NCI-H187 (cell line): Measurements from ENCODE around the gene PRC1.

Source experiments
- DNase-seq, 2 experiments: peaks; one replicate each; lab custom pipeline; 2025; lab: John Stamatoyannopoulos, UW

Gene PRC1

GRCh38 chr15:90955624-90956273 lies 38.6 kb downstream of the PRC1 start:
- peak in 1 of 2 experiments; percentile 11 for DNase-seq

- DNase-seq: peak; percentile 70 to 81
Measured at GRCh38 chr15:90954712-90955623, 39.4 kb downstream of the PRC1 start, which contains the start of gene RCCD1. RCCD1 (plus strand) TSS chr15:90954884; CDS start chr15:90956735, 1,851 bp downstream.

- no peak for DNase-seq
Measured at GRCh38 chr15:90953947-90954711, 40.2 kb downstream of the PRC1 start.

GRCh38 chr15:90952901-90953677 lies 41.2 kb downstream of the PRC1 start:
- DNase-seq: no peak

- DNase-seq: no peak
Measured at GRCh38 chr15:90950676-90951075, 43.7 kb downstream of the PRC1 start.

- DNase-seq: no peak
Measured at GRCh38 chr15:90949979-90950675, 44.2 kb downstream of the PRC1 start.

- no peak for DNase-seq
Measured at GRCh38 chr15:90948506-90948905, 45.8 kb downstream of the PRC1 start.

- no peak for DNase-seq
Measured at GRCh38 chr15:90947577-90948357, 46.6 kb downstream of the PRC1 start.

- no peak for DNase-seq
Measured at GRCh38 chr15:90946941-90947576, 47.3 kb downstream of the PRC1 start.

- DNase-seq: no peak
Measured at GRCh38 chr15:90946538-90946937, 47.8 kb downstream of the PRC1 start.

- no peak for DNase-seq
Measured at GRCh38 chr15:90945091-90945490, 49.2 kb downstream of the PRC1 start.

- DNase-seq: no peak
Measured at GRCh38 chr15:90942354-90943120, 51.8 kb downstream of the PRC1 start.

- DNase-seq: no peak
Measured at GRCh38 chr15:90941038-90941437, 53.3 kb downstream of the PRC1 start.

GRCh38 chr15:90939756-90940155 lies 54.6 kb downstream of the PRC1 start:
- no peak for DNase-seq

GRCh38 chr15:90938261-90938660 lies 56.1 kb downstream of the PRC1 start:
- no peak for DNase-seq

GRCh38 chr15:90936823-90937222 lies 57.5 kb downstream of the PRC1 start:
- no peak for DNase-seq

GRCh38 chr15:90934949-90935751 lies 59.2 kb downstream of the PRC1 start, which contains the start of gene UNC45A:
UNC45A (plus strand) TSS chr15:90935285; CDS start chr15:90935325, 40 bp downstream.
- DNase-seq: peak; percentile 81 to 94
